Fibroblast of mammary gland (primary cell): Measurements from ENCODE around the gene SMIM12.

Experiments
- DNase-seq: peaks from one replicate; pipeline ENCODE4 v3.0.0-alpha.2; 2010; ENCODE audit warnings: low read depth
- H3K4me3 ChIP-seq: 2 replicates; pipeline ENCODE4 v1.5.1; 2011; ENCODE audit warnings: low read depth, mild to moderate bottlenecking, low read length, moderate library complexity; ENCODE audit not compliant: control insufficient read depth
- TF ChIP-seq, protein P1 (sequence below): conservative IDR thresholded peaks from 2 replicates; pipeline ENCODE4 v1.5.1; 2011; ENCODE audit warnings: low read depth, low read length, inconsistent platforms; ENCODE audit not compliant: control insufficient read depth, insufficient read depth

Gene SMIM12

DNA sequence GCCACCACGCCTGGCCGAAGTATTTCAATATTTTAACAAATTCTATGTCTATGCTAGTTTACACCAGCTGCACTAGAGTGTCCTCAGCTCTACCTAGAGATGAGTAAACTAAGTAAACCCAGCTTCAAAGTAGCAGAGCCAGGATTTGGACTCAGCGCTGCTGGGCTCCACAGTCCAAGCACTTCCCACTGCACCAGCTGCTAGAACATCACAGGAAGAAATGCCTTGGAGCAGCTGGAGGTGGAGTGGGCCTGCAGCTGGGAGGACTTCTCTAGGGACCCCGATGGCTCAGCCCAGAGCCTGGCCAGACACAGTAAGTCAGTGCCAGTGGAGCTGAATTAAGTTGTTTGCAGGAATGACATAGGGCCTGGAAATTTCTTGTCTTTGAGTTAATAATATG is 10.2 kb upstream of the SMIM12 start:
- DNase-seq, result no peak
- H3K4me3 ChIP-seq, result no peak overlapping the region
- TF ChIP-seq, protein P1, sequence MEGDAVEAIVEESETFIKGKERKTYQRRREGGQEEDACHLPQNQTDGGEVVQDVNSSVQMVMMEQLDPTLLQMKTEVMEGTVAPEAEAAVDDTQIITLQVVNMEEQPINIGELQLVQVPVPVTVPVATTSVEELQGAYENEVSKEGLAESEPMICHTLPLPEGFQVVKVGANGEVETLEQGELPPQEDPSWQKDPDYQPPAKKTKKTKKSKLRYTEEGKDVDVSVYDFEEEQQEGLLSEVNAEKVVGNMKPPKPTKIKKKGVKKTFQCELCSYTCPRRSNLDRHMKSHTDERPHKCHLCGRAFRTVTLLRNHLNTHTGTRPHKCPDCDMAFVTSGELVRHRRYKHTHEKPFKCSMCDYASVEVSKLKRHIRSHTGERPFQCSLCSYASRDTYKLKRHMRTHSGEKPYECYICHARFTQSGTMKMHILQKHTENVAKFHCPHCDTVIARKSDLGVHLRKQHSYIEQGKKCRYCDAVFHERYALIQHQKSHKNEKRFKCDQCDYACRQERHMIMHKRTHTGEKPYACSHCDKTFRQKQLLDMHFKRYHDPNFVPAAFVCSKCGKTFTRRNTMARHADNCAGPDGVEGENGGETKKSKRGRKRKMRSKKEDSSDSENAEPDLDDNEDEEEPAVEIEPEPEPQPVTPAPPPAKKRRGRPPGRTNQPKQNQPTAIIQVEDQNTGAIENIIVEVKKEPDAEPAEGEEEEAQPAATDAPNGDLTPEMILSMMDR, result no peak

DNA sequence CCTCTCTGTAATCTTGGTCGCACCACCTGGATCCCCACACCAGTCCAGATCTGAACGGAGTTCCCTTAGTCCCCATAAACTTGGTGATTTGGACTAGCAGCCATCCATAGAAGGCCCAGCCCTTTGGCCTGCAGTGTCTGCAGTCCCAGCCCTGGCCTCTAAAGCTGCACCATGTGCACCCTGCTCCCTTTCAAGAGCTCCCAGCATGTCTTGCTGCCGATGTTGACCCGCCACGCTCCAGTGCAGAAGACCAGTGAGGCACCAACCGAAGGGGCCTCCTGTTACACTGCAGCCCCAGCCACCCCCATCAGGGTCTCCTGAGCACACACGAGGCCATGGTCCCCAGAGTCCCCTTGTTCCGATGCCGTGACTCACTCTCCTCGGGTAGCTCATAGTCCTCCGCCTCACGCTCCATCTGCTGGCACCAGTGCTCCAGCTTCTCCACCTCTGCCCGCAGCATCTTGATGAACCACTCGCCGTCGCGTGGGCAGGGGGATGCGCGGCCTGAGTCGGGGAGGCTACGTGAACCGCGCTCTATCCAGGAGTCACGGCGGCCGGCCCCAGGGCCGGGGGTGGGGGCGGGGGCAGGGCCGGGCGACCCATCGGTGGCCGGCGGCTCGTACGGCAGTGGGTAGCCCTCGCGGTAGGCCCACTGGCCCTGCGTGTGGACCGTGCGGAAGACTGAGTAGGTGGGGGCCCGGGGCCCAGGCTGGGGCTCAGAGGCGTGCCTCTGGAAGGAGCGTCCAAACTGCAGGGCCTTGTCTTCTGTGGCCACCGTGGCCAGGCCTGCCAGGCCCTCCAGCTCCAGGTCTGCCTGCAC is 8.9 kb upstream of the SMIM12 start:
- no peak for DNase-seq
- TF ChIP-seq, protein P1, result no peak
- no peak overlapping the region for H3K4me3 ChIP-seq

DNA sequence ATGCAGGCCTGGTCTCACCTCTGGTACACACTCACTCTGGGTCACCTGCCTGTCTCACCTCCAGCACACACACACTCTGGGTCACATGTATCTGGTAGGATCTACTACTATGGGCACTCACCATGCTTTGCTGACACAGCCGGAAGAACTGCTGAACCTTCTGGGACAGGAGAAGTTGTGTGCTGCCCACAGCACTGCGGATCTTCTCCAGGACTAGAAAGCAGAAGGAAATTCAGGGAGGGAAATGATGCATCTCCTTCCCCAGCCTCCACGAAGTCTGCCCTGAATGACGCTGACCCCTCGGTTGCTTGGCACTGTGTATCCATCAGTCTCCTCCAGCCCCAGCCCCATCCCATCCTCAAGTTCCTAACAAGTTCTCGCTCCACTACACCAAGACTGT is 7.9 kb upstream of the SMIM12 start:
- DNase-seq, result no peak
- no peak overlapping the region for H3K4me3 ChIP-seq
- TF ChIP-seq, protein P1, result no peak

DNA sequence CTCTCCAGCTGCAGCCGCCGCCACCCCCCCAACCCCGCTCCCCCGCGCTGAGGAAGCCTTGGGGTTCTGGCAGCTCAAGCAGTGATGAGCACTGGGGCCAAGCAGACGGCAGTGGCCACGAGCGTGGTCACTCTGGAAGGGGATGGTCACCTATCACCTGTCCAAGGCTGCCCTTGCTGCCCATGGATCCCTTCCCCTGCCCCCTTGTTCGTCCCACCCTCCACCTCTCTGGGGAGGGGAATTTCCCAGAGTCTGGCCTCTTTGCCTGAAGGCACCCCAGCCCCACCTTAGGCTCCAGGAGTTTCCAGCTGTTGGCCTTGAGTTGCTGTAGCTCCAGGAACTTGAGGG is 7.2 kb upstream of the SMIM12 start:
- peak overlapping the region; percentile 63 for H3K4me3 ChIP-seq
- DNase-seq, result no peak
- TF ChIP-seq, protein P1, result no peak

DNA sequence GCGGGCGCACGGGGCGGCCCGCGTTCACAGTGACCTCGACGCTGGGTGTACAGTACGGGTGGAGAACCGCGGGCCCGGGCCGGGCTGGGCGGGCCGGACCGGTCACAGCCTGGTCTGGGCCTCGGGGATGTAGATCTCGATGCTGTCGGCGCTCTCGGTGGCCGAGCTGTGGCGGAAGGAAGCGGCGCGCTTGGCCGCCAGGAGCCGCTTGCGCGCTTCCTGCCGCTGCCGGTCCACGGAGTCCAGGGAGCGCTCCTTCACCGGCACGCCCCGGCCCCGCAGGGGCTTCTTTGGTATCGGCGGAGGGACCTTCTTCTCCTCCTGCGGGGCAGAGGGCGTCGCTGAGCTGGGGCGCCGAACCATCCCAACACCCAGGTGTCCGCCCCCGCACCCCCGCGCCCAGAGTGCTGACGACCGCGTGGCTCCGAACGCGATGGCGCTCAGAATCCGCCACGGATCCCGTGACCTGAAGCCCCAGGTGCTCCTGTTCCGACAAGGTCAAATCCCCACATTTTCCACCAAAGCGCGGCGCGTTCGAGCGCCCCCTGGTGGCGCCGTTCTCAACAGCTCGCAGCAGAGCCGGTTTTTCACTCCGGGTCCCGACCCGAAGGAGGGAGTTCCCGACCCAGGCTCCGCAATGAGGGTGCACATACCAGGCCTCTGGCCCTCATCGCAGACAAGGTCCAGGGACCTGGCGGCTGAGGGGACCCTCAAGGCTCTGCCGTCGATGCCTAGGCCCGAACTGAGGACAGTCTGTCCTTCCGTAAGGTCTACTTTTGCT is 6.6 kb upstream of the SMIM12 start:
- TF ChIP-seq, protein P1, result peak; percentile 85
- H3K4me3 ChIP-seq, result peak overlapping the region; percentile 63
- DNase-seq, result peak; percentile 64

DNA sequence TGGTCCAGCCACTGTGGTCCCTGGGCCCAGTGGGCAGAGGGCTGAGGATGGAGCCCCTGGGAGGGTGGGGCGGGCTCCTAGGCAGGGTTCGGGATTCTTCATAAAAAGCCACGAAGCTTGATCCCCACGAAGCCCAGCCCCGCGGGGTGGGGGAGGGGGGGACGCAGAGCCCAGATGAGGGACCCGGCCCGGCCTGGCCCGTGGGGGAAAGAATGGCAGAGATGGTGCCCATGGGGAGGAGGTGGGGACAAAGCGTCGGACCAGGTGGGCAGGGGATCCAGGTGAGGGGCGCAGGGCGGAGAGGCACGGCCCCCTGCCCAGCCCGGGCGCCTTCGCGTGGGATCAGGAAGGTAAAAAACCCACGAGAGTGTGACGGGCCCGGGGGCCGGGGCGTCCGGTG is 6.0 kb upstream of the SMIM12 start:
- TF ChIP-seq, protein P1, result no peak
- H3K4me3 ChIP-seq, result peak overlapping the region; percentile 63
- no peak for DNase-seq
